Prostate gland (tissue), 2 donors: ENCODE measurements around the gene FASTK. TPM values are rescaled to one million over a fixed set of nuclear protein-coding genes. Genes with fewer than 3 reads are reported as not detected.

Experiments used
- DNase-seq: peaks from one replicate; pipeline ENCODE4 v3.0.0-alpha.2; 2019; ENCODE audit warnings: low spot score
- H3K27ac ChIP-seq, 2 donors: fragments of 200-600 bp; sonication (generic); 2 replicates each; pipeline ENCODE4 v1.5.1; 2017 to 2019
- H3K27me3 ChIP-seq: fragments of 200-600 bp; sonication (generic); replicated peaks from 2 replicates; pipeline ENCODE4 v1.5.1; 2019; ENCODE audit not compliant: insufficient read depth
- H3K36me3 ChIP-seq, 2 donors: fragments of 200-600 bp; sonication (generic); 1 replicate in 1 of 2; 2 replicates in 1 of 2; pipeline versions ENCODE4 v1.5.1 to v1.8.1; 2017 to 2019
- H3K4me1 ChIP-seq: fragments of 200-600 bp; sonication (generic); replicated peaks from 2 replicates; pipeline ENCODE4 v1.5.1; 2019
- H3K4me3 ChIP-seq, 2 donors: fragments of 200-600 bp; sonication (generic); 2 replicates each; pipeline ENCODE4 v1.5.1; 2017 to 2019
- H3K9me3 ChIP-seq: fragments of 200-600 bp; sonication (generic); 2 replicates; pipeline ENCODE4 v1.5.1; 2017
- POLR2A ChIP-seq: fragments of 450-650 bp; IDR thresholded peaks from one replicate; pipeline ENCODE4 v1.6.1; 2016; ENCODE audit warnings: antibody characterized with exemption, mild to moderate bottlenecking
- POLR2AphosphoS5 ChIP-seq: sonication (generic); formaldehyde crosslinking; IDR thresholded peaks from one replicate; pipeline ENCODE4 v1.6.1; 2017; ENCODE audit warnings: antibody characterized with exemption
- WGBS: methylation state at CpG from one replicate; pipeline ENCODE4 v1.1.5; 2018; 5-methylcytosine and 5-hydroxymethylcytosine counted together
- intact Hi-C: fragments of 100-400 bp; cut with DNase I; formaldehyde crosslinking; loops from one replicate; pipeline ENCODE4 v1.14.2; 2022
- total RNA-seq, 2 donors: library from RNA; depleted of rRNA; stranded (reverse); fragments of >200 nt; gene quantifications; one replicate each; pipeline ENCODE4 v1.1.0, GENCODE V29; 2016
- TF ChIP-seq, protein P1 (sequence below), 4 experiments: fragments of 200-600 bp in 2 of 4; fragments of 450-650 bp in 2 of 4; sonication (generic) in 2 of 4; IDR thresholded peaks; 1 replicate in 3 of 4; 2 replicates in 1 of 4; pipeline ENCODE4 v1.5.1; 2016 to 2019; ENCODE audit warnings: antibody characterized with exemption in 4 of 4, mild to moderate bottlenecking in 2 of 4, moderate library complexity in 2 of 4

The FASTK gene, protein sequence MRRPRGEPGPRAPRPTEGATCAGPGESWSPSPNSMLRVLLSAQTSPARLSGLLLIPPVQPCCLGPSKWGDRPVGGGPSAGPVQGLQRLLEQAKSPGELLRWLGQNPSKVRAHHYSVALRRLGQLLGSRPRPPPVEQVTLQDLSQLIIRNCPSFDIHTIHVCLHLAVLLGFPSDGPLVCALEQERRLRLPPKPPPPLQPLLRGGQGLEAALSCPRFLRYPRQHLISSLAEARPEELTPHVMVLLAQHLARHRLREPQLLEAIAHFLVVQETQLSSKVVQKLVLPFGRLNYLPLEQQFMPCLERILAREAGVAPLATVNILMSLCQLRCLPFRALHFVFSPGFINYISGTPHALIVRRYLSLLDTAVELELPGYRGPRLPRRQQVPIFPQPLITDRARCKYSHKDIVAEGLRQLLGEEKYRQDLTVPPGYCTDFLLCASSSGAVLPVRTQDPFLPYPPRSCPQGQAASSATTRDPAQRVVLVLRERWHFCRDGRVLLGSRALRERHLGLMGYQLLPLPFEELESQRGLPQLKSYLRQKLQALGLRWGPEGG
- 100 to 1,000 TPM; 107 to 122 TPM for total RNA-seq

GRCh38 chr7:151080522-151081169 is at the start of gene FASTK:
Gene FASTK, minus strand, starts transcription at chr7:151080809. Its CDS starts 43 bp downstream, at chr7:151080766.
- H3K27me3 ChIP-seq, result no peaks in the 10 kb centered on the region
- H3K4me1 ChIP-seq, result peaks cover 27% of the 10 kb centered on the region
- TF ChIP-seq POLR2A, result peak; percentile 74
- TF ChIP-seq, protein P1, sequence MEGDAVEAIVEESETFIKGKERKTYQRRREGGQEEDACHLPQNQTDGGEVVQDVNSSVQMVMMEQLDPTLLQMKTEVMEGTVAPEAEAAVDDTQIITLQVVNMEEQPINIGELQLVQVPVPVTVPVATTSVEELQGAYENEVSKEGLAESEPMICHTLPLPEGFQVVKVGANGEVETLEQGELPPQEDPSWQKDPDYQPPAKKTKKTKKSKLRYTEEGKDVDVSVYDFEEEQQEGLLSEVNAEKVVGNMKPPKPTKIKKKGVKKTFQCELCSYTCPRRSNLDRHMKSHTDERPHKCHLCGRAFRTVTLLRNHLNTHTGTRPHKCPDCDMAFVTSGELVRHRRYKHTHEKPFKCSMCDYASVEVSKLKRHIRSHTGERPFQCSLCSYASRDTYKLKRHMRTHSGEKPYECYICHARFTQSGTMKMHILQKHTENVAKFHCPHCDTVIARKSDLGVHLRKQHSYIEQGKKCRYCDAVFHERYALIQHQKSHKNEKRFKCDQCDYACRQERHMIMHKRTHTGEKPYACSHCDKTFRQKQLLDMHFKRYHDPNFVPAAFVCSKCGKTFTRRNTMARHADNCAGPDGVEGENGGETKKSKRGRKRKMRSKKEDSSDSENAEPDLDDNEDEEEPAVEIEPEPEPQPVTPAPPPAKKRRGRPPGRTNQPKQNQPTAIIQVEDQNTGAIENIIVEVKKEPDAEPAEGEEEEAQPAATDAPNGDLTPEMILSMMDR (IDR thresholded peaks at IDR 0.05), result peak in 2 of 4 experiments; percentile 5 to 9
- peak; percentile 90 for TF ChIP-seq POLR2AphosphoS5
- no peaks in the 10 kb centered on the region for H3K9me3 ChIP-seq
- H3K27ac ChIP-seq, result peak within 1 kb of the TSS; percentile 88 to 90
- intact Hi-C loops, result loop anchor here (10.0 kb wide), 1 partner anchor 116 kb away; no protein-coding TSS in a partner anchor
- peak; percentile 91 for DNase-seq
- 2% methylated on average over 62 of the region's 66 CpGs for WGBS
- H3K36me3 ChIP-seq, result no peaks in the 10 kb centered on the region
- peak within 1 kb of the TSS; percentile 83 to 87 for H3K4me3 ChIP-seq

DNA sequence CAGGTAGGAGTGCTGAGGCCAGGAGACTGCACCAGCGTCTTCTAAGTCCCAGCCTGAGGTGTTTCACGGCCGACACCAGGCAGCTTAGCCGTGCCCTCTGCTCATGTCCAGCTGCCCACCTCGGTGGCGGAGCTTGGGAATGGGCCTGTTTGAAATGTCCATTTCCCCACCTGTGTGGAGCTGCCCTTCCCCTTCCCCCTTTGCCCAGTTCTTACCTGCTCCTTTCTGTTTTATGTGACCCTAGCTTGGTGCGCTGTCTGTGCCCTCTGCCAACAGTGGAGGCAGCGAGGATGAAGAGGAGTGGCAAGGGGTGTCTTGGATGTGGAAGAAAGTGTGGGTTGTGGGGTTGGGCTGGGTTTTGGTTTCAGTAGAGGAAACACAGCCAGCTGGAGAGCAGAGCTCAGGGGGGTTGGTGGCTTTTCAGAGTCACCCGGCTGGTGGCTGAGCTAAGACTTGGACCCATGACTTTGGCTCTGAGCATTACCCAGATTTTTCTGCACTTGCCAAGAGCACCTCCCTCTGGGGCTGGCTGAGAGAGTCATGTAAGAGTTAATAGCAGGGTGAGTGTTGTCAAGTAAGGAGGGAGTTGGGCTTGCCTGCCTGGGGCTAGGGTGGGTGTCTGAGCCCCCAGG is 49.5 kb upstream of the FASTK start:
- 92% methylated on average over 9 of the region's 9 CpGs for WGBS
- intact Hi-C loops, result no loop called here
- Histone ChIP-seq H3K9me3 (no peaks in the 10 kb centered on the region), H3K4me1 (peaks cover 4% of the 10 kb centered on the region), H3K4me3 (no peak overlapping the region), H3K27me3 (no peaks in the 10 kb centered on the region), H3K27ac (no peak overlapping the region), H3K36me3 (peaks cover 12 to 41% of the 10 kb centered on the region in 2 donors)
- DNase-seq, result no peak
- TF ChIP-seq, protein P1 (IDR thresholded peaks at IDR 0.05), result no peak
- TF ChIP-seq POLR2A (no peak), POLR2AphosphoS5 (no peak)

- Histone ChIP-seq H3K27me3 (no peaks in the 10 kb centered on the region), H3K4me3 (no peak overlapping the region), H3K4me1 (peaks cover 7% of the 10 kb centered on the region), H3K9me3 (no peaks in the 10 kb centered on the region), H3K36me3 (peaks cover 12 to 35% of the 10 kb centered on the region in 2 donors), H3K27ac (no peak overlapping the region)
- TF ChIP-seq, protein P1 (IDR thresholded peaks at IDR 0.05), result no peak
- TF ChIP-seq POLR2AphosphoS5, result no peak
- no peak for TF ChIP-seq POLR2A
- DNase-seq, result no peak
- intact Hi-C loops, result no loop called here
- 90% methylated on average over 28 of the region's 28 CpGs for WGBS
Measured at GRCh38 chr7:151129117-151129959, 48.7 kb upstream of the FASTK start.

DNA sequence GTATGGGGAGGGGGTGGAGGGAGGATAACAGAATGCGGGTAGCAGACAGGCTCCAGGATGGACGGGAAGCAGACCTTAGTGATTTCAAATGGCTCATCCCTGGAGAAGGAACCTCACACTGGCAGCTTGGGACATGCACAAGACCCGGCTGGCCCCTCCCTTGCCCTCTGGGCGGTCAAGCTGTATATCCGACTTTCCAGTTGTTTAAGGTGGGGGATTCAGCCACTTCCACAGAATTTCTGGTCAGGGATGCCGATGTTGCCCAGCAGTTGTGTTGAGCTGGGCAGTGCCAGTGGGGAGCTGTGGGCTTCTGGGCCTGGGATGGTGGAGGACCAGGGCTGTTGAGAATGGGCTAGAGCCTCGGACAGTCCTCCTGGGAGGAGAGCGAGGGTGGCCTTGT is 48.1 kb upstream of the FASTK start:
- 83% methylated on average over 8 of the region's 8 CpGs for WGBS
- Histone ChIP-seq H3K4me3 (no peak overlapping the region), H3K4me1 (peaks cover 7% of the 10 kb centered on the region), H3K27me3 (no peaks in the 10 kb centered on the region), H3K36me3 (peaks cover 9 to 29% of the 10 kb centered on the region in 2 donors), H3K27ac (no peak overlapping the region), H3K9me3 (no peaks in the 10 kb centered on the region)
- intact Hi-C loops, result no loop called here
- DNase-seq, result no peak
- TF ChIP-seq POLR2AphosphoS5, result no peak
